ENCODE measurements around the gene CEP112. TPM values are rescaled to one million over a fixed set of nuclear protein-coding genes. Genes with fewer than 3 reads are reported as not detected.

CEP112 gene
- total and polyA plus RNA-seq, 2 of the 4 experiments (the other 2 are of a cell fraction) = 2.5 to 5.6 TPM

GRCh38 chr17:65799454-65799853 is 392.5 kb downstream of the CEP112 start:
- Histone ChIP-seq H3K9me3 (ENCODE audit: control insufficient read depth, insufficient read depth, low read length) (peaks cover 11% of the 10 kb centered on the region), H3K18ac (ENCODE audit: low read depth, low read length) (no peak overlapping the region), H3K4me2 (ENCODE audit: low read depth, low read length) (no peak overlapping the region), H3K14ac (replicated peaks; ENCODE audit: low read depth, low read length) (no peak overlapping the region), H4K8ac (ENCODE audit: low read depth in 2 of 2, low read length in 2 of 2) (no peak overlapping the region), H3K9me1 (ENCODE audit: insufficient read depth, low read length) (peaks cover 3% of the 10 kb centered on the region; the same call in 1 of the 2 replicates), H3K4ac (ENCODE audit: low read depth, low read length) (no peak overlapping the region), H2BK5ac (ENCODE audit: low read depth, low read length, poor library complexity, severe bottlenecking) (no peak overlapping the region), H2BK120ac (ENCODE audit: low read depth, low read length) (no peak overlapping the region), H3K56ac (ENCODE audit: extremely low read depth, insufficient read depth, low read length) (no peak overlapping the region), H2AK5ac (ENCODE audit: low read depth, low read length) (no peak overlapping the region), H4K5ac (ENCODE audit: low read depth, low read length) (no peak overlapping the region), H2AK9ac (replicated peaks; ENCODE audit: low read depth, low read length, poor library complexity) (peak overlapping the region; percentile 1), H3K4me3 (ENCODE audit: insufficient read depth, low read depth, low read length) (no peak overlapping the region), H3K36me3 (ENCODE audit: control insufficient read depth, insufficient read depth, low read length) (no peaks in the 10 kb centered on the region), H3K79me1 (ENCODE audit: low read depth in 1 of 2, low read length in 2 of 2) (no peaks in the 10 kb centered on the region), H4K91ac (ENCODE audit: insufficient read depth, low read depth, low read length) (no peak overlapping the region), H3K4me1 (ENCODE audit: control insufficient read depth, insufficient read depth, low read length) (no peaks in the 10 kb centered on the region), H2BK20ac (ENCODE audit: low read depth, low read length) (no peak overlapping the region), H4K20me1 (ENCODE audit: insufficient read depth, low read length) (no peaks in the 10 kb centered on the region), H3K9ac (ENCODE audit: low read depth, low read length) (no peak overlapping the region), H2AFZ (replicated peaks; ENCODE audit: low read length, poor library complexity) (no peak overlapping the region), H3K27ac (ENCODE audit: insufficient read depth, low read length) (no peak overlapping the region), H3K27me3 (ENCODE audit: control insufficient read depth, insufficient read depth, low read length) (no peaks in the 10 kb centered on the region), H2BK15ac (ENCODE audit: low read depth, low read length) (no peak overlapping the region), H3K23ac (ENCODE audit: low read depth, low read length) (no peak overlapping the region)
- intact Hi-C loops (cut with micrococcal nuclease) (no loop called here), in situ Hi-C loops (cut with MboI; ENCODE audit: low sequenced_read_pairs) (no loop called here), dilution Hi-C loops (cut with HindIII; ENCODE audit: low sequenced_read_pairs, unreplicated experiment) (no loop called here)
- ATAC-seq (ENCODE audit: low read depth) (no peak), DNase-seq (no peak)
- WGBS, 2 experiments (ENCODE audit: extremely low coverage in 2 of 2, insufficient read length in 1 of 2) = no CpG with 5 or more reads among the region's 1 CpG
- ChIA-PET POLR2A (ENCODE audit: unreplicated experiment) (no interaction called here), CTCF (interaction anchor here (0.7 kb wide), 1 partner anchor 763 kb away, joined by 3 read pairs; no protein-coding TSS in a partner anchor)
- no peak for TF ChIP-seq RCOR1 (IDR thresholded peaks at IDR 0.05; ENCODE audit: insufficient replicate concordance, low read length)
- no peak for TF ChIP-seq USF2 (IDR thresholded peaks at IDR 0.05; ENCODE audit: low read depth, low read length)
- no peak for TF ChIP-seq SMC3 (IDR thresholded peaks at IDR 0.05; ENCODE audit: low read depth, low read length)
- no peak for TF ChIP-seq POLR2A (IDR thresholded peaks at IDR 0.05; ENCODE audit: low read depth, low read length)
- TF ChIP-seq MAZ (IDR thresholded peaks at IDR 0.05; ENCODE audit: borderline replicate concordance, low read depth, low read length) = no peak
- TF ChIP-seq MXI1 (IDR thresholded peaks at IDR 0.05; ENCODE audit: borderline replicate concordance, low read depth, low read length) = no peak
- TF ChIP-seq FOS (IDR thresholded peaks at IDR 0.05; ENCODE audit: low read depth, low read length) = no peak
- BruUV-seq (replicated peaks) = no TSS peak

All from IMR-90 (cell line).